DMS114 treated with DMSO at 0.1 percent for 48 hours (cell line): ENCODE data around the gene BTN1A1.

Experiments used
- DNase-seq: peaks from one replicate; lab custom pipeline; 2025; ENCODE audit not compliant: unreplicated experiment; lab: John Stamatoyannopoulos, UW

BTN1A1 gene

DNA sequence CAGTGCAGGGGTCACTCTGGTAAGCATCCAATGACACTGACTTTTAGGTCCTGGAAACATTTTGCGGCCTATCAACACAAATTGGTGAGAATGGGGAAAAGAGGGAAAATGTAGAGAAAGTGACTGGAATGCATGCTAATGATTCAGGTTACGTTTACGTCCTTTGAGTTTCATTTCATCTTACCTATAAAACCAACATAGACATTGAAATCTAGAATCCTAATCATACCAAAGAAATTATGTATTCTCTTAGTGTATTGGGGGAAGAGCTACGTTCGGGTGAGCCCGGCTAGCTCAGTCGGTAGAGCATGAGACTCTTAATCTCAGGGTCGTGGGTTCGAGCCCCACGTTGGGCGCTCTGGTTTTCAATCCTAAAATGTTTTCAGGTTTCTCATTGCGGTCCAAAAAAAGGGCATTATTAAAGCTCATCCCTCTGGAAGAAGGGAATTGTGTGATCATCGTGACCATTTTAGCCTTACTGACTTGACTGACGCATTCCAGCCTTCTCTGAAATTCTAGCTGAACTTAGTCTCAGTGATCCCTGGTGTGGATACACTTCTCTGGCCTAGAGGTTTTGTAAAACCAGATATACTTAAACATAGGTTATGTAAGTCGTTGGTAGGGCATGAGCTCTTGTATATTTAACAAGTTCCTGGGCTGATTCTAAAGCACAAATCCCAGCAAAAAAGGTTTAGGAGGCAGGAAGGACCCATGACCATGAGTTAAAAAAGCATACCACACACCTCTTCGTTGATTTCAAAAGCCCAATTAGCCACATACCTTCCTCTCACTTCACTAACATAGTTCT is 56.4 kb downstream of the BTN1A1 start:
- DNase-seq, result peak; percentile 89
